Body of pancreas (tissue), 4 donors: ENCODE results near the gene PWP1.
"Not testable (repeated sequence)": the region's sequence is repeated elsewhere in the genome, so short reads cannot be mapped to it uniquely, and the experiment has no call there.

Source experiments
- CTCF ChIP-seq, 7 experiments: fragments of 450-650 bp in 4 of 7; fragments of 200-600 bp in 3 of 7; sonication (generic) in 3 of 7; IDR thresholded peaks; one replicate each; pipeline ENCODE4 v1.5.1; 2016 to 2019; ENCODE audit warnings: antibody characterized with exemption in 7 of 7
- POLR2A ChIP-seq, 3 donors: fragments of 450-650 bp; IDR thresholded peaks; one replicate each; pipeline ENCODE4 v1.6.1; 2016; ENCODE audit warnings: antibody characterized with exemption in 3 of 3, mild to moderate bottlenecking in 2 of 3

DNA sequence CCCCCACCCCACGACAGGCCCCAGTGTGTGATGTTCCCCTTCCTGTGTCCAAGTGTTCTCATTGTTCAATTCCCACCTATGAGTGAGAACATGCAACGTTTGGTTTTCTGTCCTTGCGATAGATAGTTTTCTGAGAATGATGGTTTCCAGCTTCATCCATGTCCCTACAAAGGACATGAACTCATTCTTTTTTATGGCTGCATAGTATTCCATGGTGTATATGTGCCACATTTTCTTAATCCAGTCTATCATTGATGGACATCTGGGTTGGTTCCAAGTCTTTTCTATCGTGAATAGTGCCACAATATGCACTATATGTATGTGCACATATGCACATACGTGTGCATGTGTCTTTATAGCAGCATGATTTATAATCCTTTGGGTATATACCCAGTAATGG is 19.9 kb downstream of the PWP1 start:
- TF ChIP-seq CTCF, POLR2A (IDR thresholded peaks at IDR 0.05): not testable (repeated sequence)
